SU-DHL-6 (cell line): ENCODE results near the gene NCKAP5.

Experiments
- EZH2phosphoT487 ChIP-seq: fragments of 200-600 bp; sonication (generic), shearing (Covaris generic); conservative IDR thresholded peaks from 2 replicates; pipeline ENCODE4 v1.6.1; 2018; ENCODE audit warnings: mild to moderate bottlenecking, antibody characterized with exemption, low read length, moderate library complexity, mixed read lengths
- TF ChIP-seq, protein P1 (sequence below): fragments of 200-600 bp; sonication (generic); IDR thresholded peaks from one replicate; pipeline ENCODE4 v1.5.1; 2017; ENCODE audit warnings: antibody characterized with exemption, mild to moderate bottlenecking, low read length, moderate library complexity; ENCODE audit not compliant: insufficient read depth, poor library complexity, severe bottlenecking

DNA sequence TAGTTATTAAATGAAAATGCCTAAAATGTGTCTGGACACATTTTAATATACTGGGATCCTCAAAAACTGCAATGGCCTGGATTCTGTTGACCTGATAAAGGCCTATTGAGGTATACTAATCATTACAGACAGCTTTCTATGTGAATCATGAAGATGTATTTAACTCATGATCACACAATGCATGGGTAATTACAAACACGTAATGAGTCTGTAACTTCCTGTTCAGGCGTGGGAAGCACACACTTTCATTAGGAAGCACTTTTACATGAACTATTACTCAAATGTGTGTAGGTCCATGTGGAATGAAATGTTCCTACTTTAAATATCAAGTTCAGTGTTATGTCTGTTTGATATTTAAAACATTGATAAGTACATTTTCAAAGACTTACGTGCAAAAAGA, 108.7 kb downstream of the NCKAP5 start:
- TF ChIP-seq, protein P1, sequence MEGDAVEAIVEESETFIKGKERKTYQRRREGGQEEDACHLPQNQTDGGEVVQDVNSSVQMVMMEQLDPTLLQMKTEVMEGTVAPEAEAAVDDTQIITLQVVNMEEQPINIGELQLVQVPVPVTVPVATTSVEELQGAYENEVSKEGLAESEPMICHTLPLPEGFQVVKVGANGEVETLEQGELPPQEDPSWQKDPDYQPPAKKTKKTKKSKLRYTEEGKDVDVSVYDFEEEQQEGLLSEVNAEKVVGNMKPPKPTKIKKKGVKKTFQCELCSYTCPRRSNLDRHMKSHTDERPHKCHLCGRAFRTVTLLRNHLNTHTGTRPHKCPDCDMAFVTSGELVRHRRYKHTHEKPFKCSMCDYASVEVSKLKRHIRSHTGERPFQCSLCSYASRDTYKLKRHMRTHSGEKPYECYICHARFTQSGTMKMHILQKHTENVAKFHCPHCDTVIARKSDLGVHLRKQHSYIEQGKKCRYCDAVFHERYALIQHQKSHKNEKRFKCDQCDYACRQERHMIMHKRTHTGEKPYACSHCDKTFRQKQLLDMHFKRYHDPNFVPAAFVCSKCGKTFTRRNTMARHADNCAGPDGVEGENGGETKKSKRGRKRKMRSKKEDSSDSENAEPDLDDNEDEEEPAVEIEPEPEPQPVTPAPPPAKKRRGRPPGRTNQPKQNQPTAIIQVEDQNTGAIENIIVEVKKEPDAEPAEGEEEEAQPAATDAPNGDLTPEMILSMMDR, result no peak
- no peak for TF ChIP-seq EZH2phosphoT487
